ENCODE measurements around the gene PRSS35.
"Not testable (repeated sequence)": the region's sequence is repeated elsewhere in the genome, so short reads cannot be mapped to it uniquely, and the experiment has no call there.

PRSS35 gene, protein sequence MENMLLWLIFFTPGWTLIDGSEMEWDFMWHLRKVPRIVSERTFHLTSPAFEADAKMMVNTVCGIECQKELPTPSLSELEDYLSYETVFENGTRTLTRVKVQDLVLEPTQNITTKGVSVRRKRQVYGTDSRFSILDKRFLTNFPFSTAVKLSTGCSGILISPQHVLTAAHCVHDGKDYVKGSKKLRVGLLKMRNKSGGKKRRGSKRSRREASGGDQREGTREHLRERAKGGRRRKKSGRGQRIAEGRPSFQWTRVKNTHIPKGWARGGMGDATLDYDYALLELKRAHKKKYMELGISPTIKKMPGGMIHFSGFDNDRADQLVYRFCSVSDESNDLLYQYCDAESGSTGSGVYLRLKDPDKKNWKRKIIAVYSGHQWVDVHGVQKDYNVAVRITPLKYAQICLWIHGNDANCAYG

DNA sequence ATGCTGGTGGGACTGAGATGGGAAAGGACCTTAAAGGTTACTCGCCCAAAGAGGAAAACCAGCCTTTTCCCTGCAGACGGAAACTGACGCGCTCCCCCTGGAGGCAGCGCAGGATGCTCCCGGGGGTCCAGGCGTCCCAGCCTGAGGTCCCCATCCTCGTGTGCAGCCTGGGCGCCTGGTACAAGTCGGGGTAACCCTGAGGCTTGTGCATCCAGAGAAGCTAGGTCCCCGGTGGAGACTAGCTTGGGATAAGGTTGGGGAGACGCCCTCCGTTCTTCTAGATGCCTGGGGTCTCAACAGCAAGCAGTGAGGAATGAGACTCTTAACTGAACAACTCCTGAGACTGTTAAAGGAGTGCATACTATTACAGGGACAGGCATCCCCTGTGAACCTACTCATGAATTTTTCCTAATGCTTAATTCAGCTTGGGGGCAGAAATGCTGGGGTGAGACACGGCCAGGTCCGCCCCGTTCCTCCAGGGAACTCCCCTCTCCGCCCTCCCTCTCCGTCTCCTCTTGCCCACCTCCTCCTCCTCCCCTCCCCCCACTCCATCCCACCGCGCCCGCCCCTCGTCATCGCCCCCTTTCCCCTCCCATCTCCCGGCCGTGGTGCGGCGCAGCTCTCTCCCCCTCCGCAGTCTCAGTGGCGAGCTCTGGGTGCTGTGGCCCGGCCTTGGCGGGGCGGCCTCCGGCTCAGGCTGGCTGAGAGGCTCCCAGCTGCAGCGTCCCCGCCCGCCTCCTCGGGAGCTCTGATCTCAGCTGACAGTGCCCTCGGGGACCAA, at the start of gene PRSS35:
TSS of gene PRSS35 (plus strand) at position 634 of the 781 bp plus-strand sequence. CDS start 10,908 bp downstream, outside the sequence.
- peak; percentile 79 for DNase-seq

DNA sequence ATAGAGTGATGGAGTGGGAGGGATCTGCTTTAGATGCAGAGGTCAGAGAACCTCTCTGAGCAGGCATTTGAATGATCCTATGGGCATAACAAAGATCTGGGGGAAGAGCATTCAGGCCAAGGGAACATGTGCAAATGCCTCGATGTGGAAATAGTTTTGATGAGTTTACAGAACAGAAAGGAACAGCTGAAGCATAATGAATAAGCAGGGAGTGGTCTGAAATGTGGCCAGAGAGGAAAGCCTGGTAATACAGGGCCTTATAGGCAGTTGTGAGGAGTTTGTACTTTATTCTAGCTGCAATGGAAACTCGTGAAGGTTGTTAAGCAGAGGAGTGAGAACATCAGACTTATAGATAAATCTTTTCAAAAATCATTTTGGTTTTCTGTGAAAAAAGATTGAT, 48.4 kb upstream of the PRSS35 start:
- no peak for DNase-seq

DNA sequence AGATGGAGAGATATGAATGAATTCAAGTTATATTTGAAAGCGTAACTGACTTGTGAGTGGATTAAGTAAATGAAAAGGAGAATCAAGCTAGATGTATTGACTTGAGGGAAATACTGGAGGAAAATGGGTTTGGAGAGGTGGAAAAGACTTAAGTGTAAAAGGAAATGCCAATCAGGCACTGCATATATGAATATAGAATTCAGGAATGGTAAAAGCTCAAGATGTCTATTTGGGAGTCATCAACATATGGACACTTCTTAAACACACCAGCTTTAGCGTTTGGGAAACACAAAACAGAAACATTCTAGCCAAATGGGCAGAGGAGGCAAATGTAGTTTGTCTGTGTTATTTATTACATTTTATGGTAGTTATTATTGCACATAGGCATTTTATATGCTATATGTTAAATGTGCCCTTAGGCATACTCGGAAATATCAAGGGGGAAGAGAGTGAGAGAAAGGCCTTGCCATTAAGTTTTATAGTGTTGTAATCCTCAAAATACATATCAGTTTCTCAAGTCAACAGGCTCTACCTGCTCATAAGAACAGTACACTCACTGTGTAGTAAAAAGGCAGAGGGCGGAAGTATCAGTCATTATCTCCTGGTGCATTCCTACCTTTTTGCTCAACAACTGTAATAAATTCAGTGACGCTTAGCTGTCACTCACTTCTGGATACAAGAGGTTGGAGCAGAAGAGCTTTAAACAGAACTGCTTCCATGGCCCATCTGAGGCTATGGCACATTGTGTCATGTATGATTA, 47.8 kb upstream of the PRSS35 start:
- no peak for DNase-seq

DNA sequence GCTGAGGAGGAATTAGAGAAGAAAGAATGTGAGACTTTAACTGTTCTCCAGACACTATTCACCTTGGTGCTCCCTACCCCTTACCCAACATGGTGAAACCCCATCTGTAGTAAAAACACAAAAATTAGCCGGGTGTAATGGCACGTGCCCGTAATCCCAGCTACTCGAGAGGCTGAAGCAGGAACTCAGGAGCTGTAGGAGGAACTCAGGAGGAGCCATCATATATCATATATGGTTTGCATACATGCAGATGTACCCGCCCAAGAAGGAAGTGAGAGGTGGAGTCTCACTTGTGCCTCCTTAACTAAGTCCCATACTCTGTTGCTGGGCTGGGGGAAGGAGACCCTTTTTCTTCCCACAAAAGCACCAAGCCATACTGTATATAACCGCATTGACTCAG, 46.0 kb upstream of the PRSS35 start:
- no peak for DNase-seq

DNA sequence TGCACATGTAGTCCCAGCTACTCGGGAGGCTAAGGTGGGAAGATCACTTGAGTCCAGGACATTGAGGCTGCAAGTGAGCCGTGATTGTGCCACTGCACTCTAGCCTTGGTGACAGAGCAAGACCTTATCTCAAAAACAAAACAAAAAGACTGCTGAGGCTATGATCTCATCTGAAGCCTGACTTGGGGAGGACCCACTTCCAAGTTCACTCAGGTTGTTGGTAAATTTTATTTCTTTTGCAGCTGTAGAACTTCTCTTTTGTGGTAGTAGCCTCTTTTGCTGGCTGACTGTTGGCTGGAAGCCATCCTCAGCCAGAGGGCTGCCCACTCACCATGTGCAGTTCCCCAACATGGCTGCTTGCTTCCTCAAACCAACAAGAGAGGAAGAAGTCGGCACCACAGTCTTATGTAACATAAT, 44.7 kb upstream of the PRSS35 start:
- no peak for DNase-seq

DNA sequence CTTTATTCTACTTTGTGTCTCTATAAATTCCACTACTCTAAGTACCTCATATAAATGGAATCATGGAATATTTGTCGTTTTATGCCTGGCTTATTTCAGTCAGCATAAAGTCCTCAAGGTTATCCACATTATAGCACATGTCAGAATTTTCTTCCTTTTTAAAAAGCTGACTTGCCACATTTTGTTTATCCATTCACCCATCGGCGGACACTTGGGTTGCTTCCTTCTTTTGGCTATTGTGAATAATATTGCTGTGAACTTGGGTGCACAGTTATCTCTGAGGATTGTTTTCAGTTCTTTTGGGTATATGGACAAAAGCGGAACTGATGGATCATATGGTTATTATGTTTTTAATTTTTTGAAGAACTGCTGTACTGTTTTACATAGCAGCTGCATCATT, 42.3 kb upstream of the PRSS35 start:
- no peak for DNase-seq

DNA sequence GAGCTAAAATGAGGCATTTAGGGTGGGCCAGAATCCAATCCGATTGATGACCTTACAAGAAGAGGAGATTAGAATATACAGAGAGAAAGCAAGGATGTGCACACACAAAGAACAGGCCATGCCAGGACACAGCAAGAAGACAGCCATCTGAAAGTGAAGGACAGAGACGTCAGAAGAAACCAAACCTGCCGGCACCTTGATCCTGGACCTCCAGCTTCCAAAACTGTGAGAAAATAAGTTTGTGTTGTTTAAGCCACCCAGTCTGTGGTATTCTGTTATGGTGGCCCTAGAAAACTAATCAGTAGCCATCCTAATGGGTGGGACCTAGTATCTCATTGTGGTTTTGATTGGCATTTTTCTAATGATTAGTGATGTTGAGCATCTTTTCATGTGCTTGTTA, 41.7 kb upstream of the PRSS35 start:
- no peak for DNase-seq

DNA sequence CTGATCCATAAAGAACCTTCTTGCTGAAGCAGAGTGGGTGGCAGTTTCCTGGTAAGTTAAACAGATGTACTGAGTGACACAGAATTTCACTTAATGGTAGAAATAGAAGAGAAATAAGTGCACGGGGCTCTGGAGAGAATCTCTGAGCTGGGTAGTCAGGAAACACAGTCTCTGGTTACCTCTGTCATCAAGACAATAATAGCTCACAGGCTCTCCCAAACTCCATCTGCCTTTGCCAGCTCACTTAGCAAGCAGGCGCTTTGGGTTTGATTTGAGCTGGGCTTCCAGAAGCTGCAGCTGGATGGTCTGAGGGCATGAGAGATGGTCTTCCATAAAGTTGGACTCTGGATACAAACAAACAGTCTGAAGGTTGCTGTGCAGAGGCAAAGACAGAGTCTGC, 39.6 kb upstream of the PRSS35 start:
- no peak for DNase-seq

DNA sequence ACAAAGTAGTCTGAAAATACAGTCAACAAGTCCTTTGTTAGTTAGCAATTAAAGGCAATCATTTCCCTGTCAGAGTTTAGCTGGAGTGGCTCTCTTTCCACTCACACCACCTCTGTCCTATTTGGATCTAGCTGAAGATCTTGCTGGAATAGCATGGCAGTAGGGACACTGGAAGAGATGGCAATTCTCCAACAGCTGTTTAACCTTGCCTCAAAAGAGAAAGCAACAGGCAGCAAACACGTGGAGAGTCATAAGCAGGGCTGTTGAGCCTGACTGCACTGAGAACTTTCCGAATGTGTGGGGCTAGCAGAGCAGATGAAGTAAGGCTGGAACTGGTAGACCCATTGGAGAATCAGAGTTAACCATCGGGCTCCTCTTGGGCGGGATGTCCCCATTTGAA, 38.0 kb upstream of the PRSS35 start:
- peak; percentile 32 for DNase-seq

DNA sequence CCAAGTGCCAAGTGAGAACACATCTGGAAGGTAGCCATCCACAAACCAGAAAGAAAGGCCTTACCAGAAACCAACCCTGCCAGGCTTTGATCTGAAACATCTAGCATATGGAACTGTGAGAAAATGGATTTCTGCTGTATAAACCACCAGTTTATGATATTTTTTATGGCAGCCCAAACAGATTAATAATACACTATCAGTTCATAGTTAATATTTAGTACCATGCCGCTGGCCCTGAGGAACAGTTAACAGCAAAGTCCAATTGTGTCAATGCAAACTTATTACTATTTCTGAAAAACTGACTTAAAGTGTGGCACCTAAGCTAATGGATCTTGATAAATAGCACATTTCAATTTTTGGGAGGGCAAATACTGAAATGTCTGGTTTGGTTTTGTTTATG, 35.4 kb upstream of the PRSS35 start:
- no peak for DNase-seq

DNA sequence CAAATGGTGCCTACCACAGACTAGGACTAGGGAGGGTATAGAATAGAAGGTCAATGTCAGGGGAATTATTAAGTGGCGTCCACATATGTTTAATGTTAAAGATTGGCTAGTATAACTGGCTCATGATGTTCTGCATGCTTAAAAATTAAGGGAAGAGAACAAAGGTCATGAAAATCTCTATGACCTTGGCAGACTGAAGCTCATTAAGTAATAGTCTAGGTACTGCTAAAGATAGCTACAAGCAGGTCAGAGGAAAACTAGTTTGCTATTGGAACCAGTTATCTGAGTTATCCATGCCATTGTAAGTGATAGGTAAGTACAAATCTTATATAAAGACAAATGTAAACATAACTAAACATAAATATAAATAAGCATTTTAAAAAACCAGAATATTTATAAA, 32.9 kb upstream of the PRSS35 start:
- DNase-seq, result no peak

DNA sequence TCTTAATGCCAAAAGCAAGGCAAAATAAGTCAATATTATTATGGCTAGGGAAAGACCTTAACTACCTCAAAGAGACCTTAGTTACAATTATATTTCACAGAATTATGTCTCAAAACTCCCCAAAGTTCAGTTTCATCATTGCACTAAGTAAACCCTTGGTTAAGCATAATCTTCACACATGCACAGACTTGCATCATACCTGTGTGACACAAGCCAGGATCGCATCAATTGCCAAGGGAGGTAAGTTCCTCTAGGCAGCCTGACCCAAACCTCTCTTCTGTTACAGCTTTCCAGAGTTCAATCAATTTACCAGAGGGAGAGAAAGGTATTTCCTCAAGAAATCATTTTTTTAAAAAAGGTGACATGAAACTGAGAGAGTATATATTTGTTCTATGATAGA, 31.9 kb upstream of the PRSS35 start:
- DNase-seq, result no peak

DNA sequence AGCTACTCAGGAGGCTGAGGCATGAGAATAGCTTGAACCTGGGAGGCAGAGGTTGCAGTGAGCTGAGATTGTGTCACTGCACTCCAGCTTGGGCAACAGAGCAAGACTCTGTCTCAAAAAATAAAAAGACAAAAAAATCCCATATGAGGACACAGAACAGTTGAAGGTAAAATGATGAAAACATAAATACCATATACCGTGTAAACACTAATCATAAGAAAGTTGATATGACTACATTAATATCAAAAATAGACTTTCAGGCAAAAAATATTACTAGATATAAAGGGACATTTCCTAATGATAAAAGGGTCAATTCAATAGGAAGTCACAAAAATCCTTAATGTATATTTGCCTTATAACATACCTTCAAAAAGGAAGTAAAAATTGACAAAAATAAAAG, 30.4 kb upstream of the PRSS35 start:
- DNase-seq, result not testable (repeated sequence)

DNA sequence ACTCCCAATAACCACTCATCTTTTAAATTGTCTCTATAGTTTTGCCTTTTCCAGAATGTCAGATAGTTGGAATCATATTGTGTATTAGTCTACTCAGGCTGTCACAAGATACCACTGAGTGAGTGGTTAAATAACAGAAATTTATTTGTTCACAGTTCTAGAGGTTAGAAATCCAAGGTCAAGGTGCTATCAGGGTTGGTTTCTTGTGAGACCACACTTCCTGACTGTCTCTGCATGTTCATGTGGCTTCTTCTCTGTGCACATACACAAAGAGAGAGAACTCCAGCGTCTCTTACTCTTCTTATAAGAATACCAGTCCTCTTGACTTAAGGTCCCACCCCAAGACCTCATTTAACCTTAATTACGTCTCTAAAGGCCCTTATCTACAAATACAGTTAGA, 23.9 kb upstream of the PRSS35 start:
- no peak for DNase-seq

DNA sequence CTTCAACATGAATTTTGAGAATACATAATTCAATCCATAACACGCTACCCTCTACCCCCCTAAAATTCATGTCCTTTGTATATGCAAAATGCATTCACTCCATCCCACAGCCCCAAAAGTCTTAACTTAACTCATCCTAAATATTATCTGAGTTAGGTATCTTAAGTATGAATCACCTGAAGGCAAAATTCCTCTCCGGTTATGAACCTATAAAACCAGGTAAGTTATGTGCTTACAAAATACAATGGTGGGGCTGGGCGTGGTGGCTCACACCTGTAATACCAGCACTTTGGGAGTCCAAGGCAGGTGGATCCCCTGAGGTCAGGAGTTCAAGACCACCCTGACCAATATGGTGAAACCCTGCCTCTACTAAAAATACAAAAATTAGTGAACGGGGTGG, 23.5 kb upstream of the PRSS35 start:
- DNase-seq, result no peak

DNA sequence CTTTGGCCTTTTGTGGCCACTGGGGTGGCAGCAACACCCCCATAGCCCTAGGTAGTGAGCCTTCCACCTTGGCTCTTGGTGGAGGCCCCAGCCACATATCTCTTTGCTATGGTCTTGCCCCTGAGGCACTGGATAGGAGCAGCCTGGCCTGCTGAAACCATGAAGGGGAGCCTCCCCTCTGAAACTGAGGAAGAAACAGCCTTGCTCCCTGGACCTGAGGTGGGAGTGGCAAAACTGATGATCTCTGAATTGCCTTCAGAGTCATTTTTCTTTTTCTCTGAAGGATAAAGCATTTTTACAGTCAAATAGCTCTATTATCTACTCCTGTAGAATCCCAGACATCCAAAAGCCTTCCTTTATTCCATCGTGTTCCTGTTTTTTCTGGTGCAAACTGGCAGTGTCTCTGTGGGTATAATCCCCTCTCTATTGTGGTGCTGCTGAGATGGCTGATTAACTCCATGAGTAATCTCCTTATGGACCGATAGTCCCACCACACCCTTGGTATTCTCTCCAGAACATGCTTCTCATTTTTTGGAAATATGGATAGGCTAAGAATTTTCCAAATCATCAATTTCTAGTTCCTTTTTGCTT, 22.0 kb upstream of the PRSS35 start:
- peak; percentile 66 for DNase-seq

DNA sequence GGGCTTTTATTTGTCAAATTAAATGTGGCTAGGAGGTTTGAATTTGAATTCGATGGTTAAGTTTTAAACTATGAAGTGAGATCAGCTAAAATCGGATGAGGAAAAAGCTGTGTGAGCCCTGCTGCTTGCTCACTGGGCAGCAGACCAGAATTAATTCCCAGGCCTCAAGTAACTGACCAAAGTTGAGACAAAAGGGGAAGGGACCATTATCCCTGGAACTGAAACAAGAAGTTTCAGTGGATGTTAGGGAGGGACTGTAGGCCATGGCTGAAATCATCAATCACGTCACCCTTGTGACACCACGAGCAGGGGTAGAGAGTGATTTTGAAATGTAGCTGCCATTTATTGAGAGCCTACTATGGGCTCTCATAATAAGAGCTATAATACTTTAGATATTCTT, 7.0 kb upstream of the PRSS35 start:
- DNase-seq, result no peak

DNA sequence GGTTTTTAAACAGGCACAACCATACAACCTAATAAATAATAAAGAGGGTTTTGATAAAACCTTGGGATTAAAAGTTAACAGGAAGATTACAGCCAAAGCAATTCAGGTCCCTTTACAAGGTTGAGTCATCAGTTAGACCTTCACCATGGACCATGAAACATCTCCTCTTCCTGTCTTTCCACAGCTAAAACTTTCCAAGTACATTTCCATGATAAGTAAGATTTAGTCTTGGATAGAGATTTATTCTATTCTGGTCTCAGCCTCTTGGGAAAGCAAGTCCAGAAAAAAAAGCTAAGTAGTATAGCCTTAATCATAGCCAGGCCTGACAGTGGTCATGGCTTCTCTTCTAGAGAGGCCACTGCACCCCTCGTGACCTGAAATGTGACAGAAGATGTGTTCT, 2.9 kb upstream of the PRSS35 start:
- DNase-seq, result no peak

DNA sequence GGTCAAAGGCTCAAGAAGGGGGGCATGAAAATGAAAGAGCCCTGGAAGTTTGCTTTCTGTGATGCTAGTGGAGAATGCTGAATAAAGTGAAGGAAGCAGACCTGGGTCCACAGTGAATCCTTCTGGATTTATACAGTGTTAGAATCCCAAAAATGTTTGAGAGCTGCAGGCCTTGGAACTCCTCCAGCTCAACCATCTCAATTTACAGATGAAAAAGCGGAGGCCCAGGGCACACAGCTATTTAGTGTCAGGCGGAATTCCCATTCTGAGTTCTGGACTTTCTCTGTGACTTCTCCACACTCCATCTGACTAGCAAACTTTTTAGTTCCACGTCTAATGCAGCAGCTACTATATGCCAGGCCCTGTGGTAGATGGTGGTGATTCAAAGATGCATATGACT, 1.5 kb upstream of the PRSS35 start:
- DNase-seq, result no peak

DNA sequence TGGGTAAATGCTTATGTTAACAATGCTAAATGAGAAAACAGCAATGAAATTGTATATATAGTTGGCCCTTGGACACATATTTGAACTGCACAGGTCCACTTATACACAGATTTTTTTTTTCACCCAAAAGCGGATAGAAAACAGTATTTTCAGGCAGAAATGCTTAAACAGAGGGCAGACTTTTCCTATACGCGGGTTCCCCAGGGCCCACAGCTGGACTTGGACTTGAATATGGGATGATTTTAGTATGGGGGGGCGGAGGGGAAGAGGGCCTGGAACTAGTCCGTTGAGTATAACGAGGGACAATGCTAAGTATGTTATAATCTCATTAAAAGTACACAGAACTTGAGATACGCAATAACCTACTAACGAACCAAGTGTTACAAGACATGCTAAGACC, 1.1 kb upstream of the PRSS35 start:
- no peak for DNase-seq

DNA sequence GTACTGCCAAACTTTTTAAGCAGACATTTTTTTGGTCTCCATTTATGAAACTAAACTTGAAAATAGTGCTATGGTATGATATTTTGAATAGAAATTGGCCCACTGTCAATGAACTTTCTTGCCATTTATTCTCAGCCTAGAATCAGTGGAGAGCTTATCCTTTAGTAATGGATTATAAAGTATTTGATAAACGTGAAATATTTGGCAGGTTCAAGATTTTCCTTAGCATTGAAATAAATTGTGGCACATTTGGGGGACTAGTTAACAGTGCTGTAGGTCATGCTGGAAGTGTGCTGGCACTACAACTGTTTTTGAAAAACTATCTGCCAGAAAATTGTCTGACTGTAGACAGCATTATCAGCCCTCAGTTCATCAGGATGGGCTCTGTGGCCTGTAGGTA, 2.1 kb downstream of the PRSS35 start:
- no peak for DNase-seq

DNA sequence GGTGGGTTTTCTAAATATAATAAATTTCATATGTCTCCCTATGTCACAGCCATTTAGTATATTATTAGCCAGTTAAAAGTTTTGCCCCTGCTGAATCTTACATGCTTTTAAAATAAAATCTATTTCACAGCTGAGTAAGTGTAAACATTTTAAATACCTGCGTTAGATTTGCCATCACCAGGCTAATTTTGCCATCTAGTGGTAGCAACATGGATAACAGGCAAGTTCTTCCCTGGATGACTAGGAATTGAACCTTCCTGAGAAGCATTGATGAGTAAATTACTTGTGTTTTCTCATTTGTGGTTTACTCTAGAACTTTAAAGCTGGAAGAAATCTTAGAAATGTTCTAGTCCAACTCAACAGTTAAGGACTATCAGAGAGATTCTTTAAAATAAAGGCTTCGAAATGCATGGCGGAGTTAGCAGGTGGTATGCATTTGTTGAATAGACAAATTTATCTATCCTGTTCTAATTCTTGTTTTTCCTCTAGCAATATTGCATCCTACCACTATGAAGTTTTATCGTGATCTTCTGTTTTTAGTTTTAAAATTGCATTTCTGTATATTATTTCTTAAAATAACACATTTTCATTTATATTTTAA, 2.6 kb downstream of the PRSS35 start:
- peak; percentile 55 for DNase-seq

DNA sequence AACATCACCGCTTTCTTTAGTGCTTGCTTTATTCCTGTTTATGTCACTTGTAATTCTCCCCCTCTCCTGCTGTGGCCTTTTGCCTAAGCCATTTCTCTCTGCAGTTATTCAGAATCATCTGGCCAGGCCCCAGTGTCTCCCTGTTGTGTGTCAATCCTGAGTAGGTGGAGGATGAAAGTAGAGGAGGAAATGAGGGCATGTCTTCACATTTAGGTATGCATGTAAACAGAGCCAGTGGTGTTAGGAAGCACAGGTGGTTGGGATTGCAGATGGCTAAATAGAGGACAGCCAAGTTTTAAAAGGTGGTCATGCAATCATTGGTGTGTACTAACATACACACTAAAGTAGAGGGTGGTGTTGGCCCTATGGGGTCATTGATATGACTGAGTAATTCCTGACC, 5.2 kb downstream of the PRSS35 start:
- DNase-seq, result no peak

All from NCI-H82 (cell line).